H1 (cell line): Measurements from ENCODE around the gene LMX1A.

Experiments used
- CEBPB ChIP-seq: IDR thresholded peaks from 2 replicates; pipeline ENCODE4 v1.6.1; 2012; ENCODE audit warnings: low read depth, low read length
- CTCF ChIP-seq, 3 experiments: IDR thresholded peaks; 1 replicate in 2 of 3; 2 replicates in 1 of 3; pipeline versions ENCODE4 v1.5.1 to v1.6.1; 2011; ENCODE audit warnings: low read length in 3 of 3, mild to moderate bottlenecking in 3 of 3, inconsistent platforms in 2 of 3, low read depth in 1 of 3, moderate library complexity in 1 of 3; ENCODE audit not compliant: insufficient read depth in 1 of 3; ENCODE audit errors: control extremely low read depth in 1 of 3
- HDAC2 ChIP-seq, 2 experiments: fragments of 300-600 bp in 1 of 2; sonication (generic) in 1 of 2; IDR thresholded peaks; 2 replicates each; pipeline ENCODE4 v1.6.1; 2011 to 2012; ENCODE audit warnings: low read depth in 2 of 2, low read length in 2 of 2, mild to moderate bottlenecking in 2 of 2, moderate library complexity in 2 of 2, borderline replicate concordance in 1 of 2, inconsistent platforms in 1 of 2
- HDAC6 ChIP-seq: IDR thresholded peaks from one replicate; pipeline ENCODE4 v1.7.1; 2012; ENCODE audit warnings: low read depth, mild to moderate bottlenecking, inconsistent platforms, low read length, moderate library complexity
- MAFK ChIP-seq: IDR thresholded peaks from 2 replicates; pipeline ENCODE4 v1.6.1; 2012; ENCODE audit warnings: low read depth, mild to moderate bottlenecking, improper control_type of control experiment, low read length
- MAX ChIP-seq: IDR thresholded peaks from 2 replicates; pipeline ENCODE4 v1.6.1; 2012; ENCODE audit warnings: inconsistent platforms
- POLR2A ChIP-seq, 2 experiments: IDR thresholded peaks; 1 replicate in 1 of 2; 2 replicates in 1 of 2; pipeline ENCODE4 v1.6.1; 2011; ENCODE audit warnings: low read depth in 2 of 2, low read length in 2 of 2, mild to moderate bottlenecking in 2 of 2; ENCODE audit errors: control extremely low read depth in 1 of 2
- POLR2AphosphoS5 ChIP-seq: IDR thresholded peaks from 2 replicates; pipeline ENCODE4 v1.6.1; 2011; ENCODE audit warnings: low read depth, low read length
- TF ChIP-seq, protein P1 (sequence below): IDR thresholded peaks from 2 replicates; pipeline ENCODE4 v1.6.1; 2011; ENCODE audit warnings: low read depth, mild to moderate bottlenecking, low read length; ENCODE audit not compliant: insufficient read depth

GRCh38 chr1:165173409-165173808 is 183.1 kb downstream of the LMX1A start:
- TF ChIP-seq POLR2AphosphoS5 (no peak), HDAC6 (no peak), HDAC2 (IDR thresholded peaks at IDR 0.05; ENCODE audit: borderline replicate concordance in 1 of 2, low read depth in 2 of 2, low read length in 2 of 2) (no peak), CTCF (IDR thresholded peaks at IDR 0.05; ENCODE audit: control extremely low read depth in 1 of 3, insufficient read depth in 1 of 3, low read depth in 1 of 3, low read length in 3 of 3) (no peak), CEBPB (no peak), MAFK (no peak), MAX (no peak), POLR2A (IDR thresholded peaks at IDR 0.05; ENCODE audit: control extremely low read depth in 1 of 2, low read depth in 2 of 2, low read length in 2 of 2) (no peak)
- TF ChIP-seq, protein P1, sequence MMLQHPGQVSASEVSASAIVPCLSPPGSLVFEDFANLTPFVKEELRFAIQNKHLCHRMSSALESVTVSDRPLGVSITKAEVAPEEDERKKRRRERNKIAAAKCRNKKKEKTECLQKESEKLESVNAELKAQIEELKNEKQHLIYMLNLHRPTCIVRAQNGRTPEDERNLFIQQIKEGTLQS = no peak
